Measurements from ENCODE around the gene SHROOM1. TPM values are rescaled to one million over a fixed set of nuclear protein-coding genes. Genes with fewer than 3 reads are reported as not detected.

Gene SHROOM1
- total and polyA plus RNA-seq, 9 of the 15 experiments (the other 6 are each of a cell fraction or from before 2014, with no cell fraction given) = 0.44 to 26.5 (median 11.9) TPM

GRCh38 chr5:132773601-132774355 is 56.7 kb downstream of the SHROOM1 start (continued):
- TF ChIP-seq NCOA2 (IDR thresholded peaks at IDR 0.05; ENCODE audit: partially characterized antibody in 2 of 2) (no peak), TFE3 (CRISPR knock-in tag; IDR thresholded peaks at IDR 0.05) (no peak), CHAMP1 (IDR thresholded peaks at IDR 0.05) (no peak), E2F3 (CRISPR knock-in tag; IDR thresholded peaks at IDR 0.05) (no peak), SMC3 (conservative IDR thresholded peaks at IDR 0.05; ENCODE audit: insufficient read depth, low read depth, low read length) (no peak), ZNF212 (CRISPR knock-in tag; IDR thresholded peaks at IDR 0.05) (no peak), DLX4 (CRISPR knock-in tag; IDR thresholded peaks at IDR 0.05) (no peak), SREBF2 (CRISPR knock-in tag; IDR thresholded peaks at IDR 0.05) (no peak), ILK (tag; IDR thresholded peaks at IDR 0.05; ENCODE audit: borderline replicate concordance, low read depth) (no peak), ZNF780A (CRISPR knock-in tag; IDR thresholded peaks at IDR 0.05) (no peak), TEAD2 (tag; IDR thresholded peaks at IDR 0.05) (no peak), YBX1 (IDR thresholded peaks at IDR 0.05) (no peak), BMI1 (IDR thresholded peaks at IDR 0.05; ENCODE audit: low read length) (no peak), LCOR (CRISPR knock-in tag; IDR thresholded peaks at IDR 0.05) (no peak), FUS (optimal IDR thresholded peaks at IDR 0.05; ENCODE audit: low read depth, low read length) (no peak), DACH1 (IDR thresholded peaks at IDR 0.05; ENCODE audit: partially characterized antibody) (no peak), MYNN (IDR thresholded peaks at IDR 0.05) (0 out of 2 replicates have a peak, but pooled peaks have one; percentile 13), MYNN (CRISPR knock-in tag; IDR thresholded peaks at IDR 0.05) (no peak), GATAD2B (IDR thresholded peaks at IDR 0.05; ENCODE audit: borderline replicate concordance) (no peak), NR2F6 (CRISPR knock-in tag; IDR thresholded peaks at IDR 0.05) (no peak), SRSF3 (IDR thresholded peaks at IDR 0.05; ENCODE audit: insufficient read depth, low read length) (no peak), ELF4 (CRISPR knock-in tag; IDR thresholded peaks at IDR 0.05) (no peak), CREM (IDR thresholded peaks at IDR 0.05; ENCODE audit: low read depth) (peak; percentile 13; the same call in 1 of the 2 replicates), HDAC1 (IDR thresholded peaks at IDR 0.05) (no peak), KLF6 (CRISPR knock-in tag; IDR thresholded peaks at IDR 0.05; ENCODE audit: borderline replicate concordance) (no peak)
- TF ChIP-seq, protein P1, sequence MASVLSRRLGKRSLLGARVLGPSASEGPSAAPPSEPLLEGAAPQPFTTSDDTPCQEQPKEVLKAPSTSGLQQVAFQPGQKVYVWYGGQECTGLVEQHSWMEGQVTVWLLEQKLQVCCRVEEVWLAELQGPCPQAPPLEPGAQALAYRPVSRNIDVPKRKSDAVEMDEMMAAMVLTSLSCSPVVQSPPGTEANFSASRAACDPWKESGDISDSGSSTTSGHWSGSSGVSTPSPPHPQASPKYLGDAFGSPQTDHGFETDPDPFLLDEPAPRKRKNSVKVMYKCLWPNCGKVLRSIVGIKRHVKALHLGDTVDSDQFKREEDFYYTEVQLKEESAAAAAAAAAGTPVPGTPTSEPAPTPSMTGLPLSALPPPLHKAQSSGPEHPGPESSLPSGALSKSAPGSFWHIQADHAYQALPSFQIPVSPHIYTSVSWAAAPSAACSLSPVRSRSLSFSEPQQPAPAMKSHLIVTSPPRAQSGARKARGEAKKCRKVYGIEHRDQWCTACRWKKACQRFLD (CRISPR knock-in tag; IDR thresholded peaks at IDR 0.05) = no peak

Measured in K562 (cell line).